Measurements from ENCODE around the gene STK17A. TPM values are rescaled to one million over a fixed set of nuclear protein-coding genes. Genes with fewer than 3 reads are reported as not detected.

STK17A gene
- total RNA-seq, 1 experiment from 2014 or later, result 21.3 TPM

DNA sequence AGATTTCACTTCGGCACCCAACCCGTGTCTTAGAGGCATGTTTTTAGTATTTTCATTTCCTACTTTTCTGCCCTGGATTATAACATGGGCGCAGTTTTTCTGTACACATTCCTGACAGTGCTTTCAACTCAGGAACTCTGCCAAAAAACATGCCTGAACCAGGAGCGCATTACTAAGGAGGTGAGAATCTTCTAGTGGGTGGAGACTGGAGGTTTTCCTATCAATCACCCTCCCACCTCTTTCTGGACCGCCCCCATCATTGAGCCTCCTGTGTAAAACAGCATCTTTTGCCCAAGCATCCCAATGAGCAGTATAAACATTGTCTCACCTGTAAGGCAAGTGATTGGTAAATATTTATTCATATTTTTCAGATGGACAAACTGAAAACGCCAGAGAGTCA, 53.2 kb downstream of the STK17A start:
- Histone ChIP-seq H3K27ac (ENCODE audit: low read length) (no peak overlapping the region), H3K36me3 (ENCODE audit: control insufficient read depth, insufficient read depth, low read length) (peaks cover 10% of the 10 kb centered on the region), H3K4me3 (ENCODE audit: low read depth in 2 of 2, low read length in 2 of 2) (no peak overlapping the region), H3K9me3 (ENCODE audit: control insufficient read depth, insufficient read depth, low read depth, low read length) (no peaks in the 10 kb centered on the region), H3K27me3 (ENCODE audit: control insufficient read depth, insufficient read depth, low read length) (no peaks in the 10 kb centered on the region), H3K4me1 (ENCODE audit: control insufficient read depth, insufficient read depth, low read length) (peaks cover 7% of the 10 kb centered on the region; the same call in 1 of the 2 replicates)
- intact Hi-C loops (cut with micrococcal nuclease; ENCODE audit: unreplicated experiment), result no loop called here
- ChIA-PET CTCF (no interaction called here), POLR2A (interaction anchor here (0.6 kb wide), 1 partner anchor 37 kb away, joined by 6 read pairs; no protein-coding TSS in a partner anchor)
- DNase-seq (ENCODE audit: low read depth, low spot score), result no peak
- TF ChIP-seq, protein P1, sequence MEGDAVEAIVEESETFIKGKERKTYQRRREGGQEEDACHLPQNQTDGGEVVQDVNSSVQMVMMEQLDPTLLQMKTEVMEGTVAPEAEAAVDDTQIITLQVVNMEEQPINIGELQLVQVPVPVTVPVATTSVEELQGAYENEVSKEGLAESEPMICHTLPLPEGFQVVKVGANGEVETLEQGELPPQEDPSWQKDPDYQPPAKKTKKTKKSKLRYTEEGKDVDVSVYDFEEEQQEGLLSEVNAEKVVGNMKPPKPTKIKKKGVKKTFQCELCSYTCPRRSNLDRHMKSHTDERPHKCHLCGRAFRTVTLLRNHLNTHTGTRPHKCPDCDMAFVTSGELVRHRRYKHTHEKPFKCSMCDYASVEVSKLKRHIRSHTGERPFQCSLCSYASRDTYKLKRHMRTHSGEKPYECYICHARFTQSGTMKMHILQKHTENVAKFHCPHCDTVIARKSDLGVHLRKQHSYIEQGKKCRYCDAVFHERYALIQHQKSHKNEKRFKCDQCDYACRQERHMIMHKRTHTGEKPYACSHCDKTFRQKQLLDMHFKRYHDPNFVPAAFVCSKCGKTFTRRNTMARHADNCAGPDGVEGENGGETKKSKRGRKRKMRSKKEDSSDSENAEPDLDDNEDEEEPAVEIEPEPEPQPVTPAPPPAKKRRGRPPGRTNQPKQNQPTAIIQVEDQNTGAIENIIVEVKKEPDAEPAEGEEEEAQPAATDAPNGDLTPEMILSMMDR (IDR thresholded peaks at IDR 0.05), result no peak
- TF ChIP-seq POLR2AphosphoS5 (IDR thresholded peaks at IDR 0.05; ENCODE audit: low read depth, low read length) (no peak), TCF7L2 (IDR thresholded peaks at IDR 0.05; ENCODE audit: low read depth, low read length) (no peak), SIN3A (IDR thresholded peaks at IDR 0.05; ENCODE audit: borderline replicate concordance, insufficient read depth, low read depth, low read length) (no peak), REST (IDR thresholded peaks at IDR 0.05; ENCODE audit: insufficient read depth in 1 of 2, low read depth in 2 of 2, low read length in 1 of 2) (no peak)
- ATAC-seq, result no peak
- no TSS peak for BruUV-seq (replicated peaks)
- in situ Hi-C loops (cut with HindIII; ENCODE audit: low pct_unique_long_range_greater_than_20kb, low sequenced_read_pairs), result no loop called here

- intact Hi-C loops (cut with micrococcal nuclease; ENCODE audit: unreplicated experiment) (no loop called here), in situ Hi-C loops (cut with HindIII; ENCODE audit: low pct_unique_long_range_greater_than_20kb, low sequenced_read_pairs) (no loop called here)
- Histone ChIP-seq H3K27ac (ENCODE audit: low read length) (no peak overlapping the region), H3K4me3 (ENCODE audit: low read depth in 2 of 2, low read length in 2 of 2) (no peak overlapping the region), H3K27me3 (ENCODE audit: control insufficient read depth, insufficient read depth, low read length) (no peaks in the 10 kb centered on the region), H3K4me1 (ENCODE audit: control insufficient read depth, insufficient read depth, low read length) (peaks cover 7% of the 10 kb centered on the region; the same call in 1 of the 2 replicates), H3K9me3 (ENCODE audit: control insufficient read depth, insufficient read depth, low read depth, low read length) (no peaks in the 10 kb centered on the region), H3K36me3 (ENCODE audit: control insufficient read depth, insufficient read depth, low read length) (peaks cover 10% of the 10 kb centered on the region)
- BruUV-seq (replicated peaks), result no TSS peak
- no peak for TF ChIP-seq POLR2AphosphoS5 (IDR thresholded peaks at IDR 0.05; ENCODE audit: low read depth, low read length)
- no peak for TF ChIP-seq REST (IDR thresholded peaks at IDR 0.05; ENCODE audit: insufficient read depth in 1 of 2, low read depth in 2 of 2, low read length in 1 of 2)
- no peak for TF ChIP-seq SIN3A (IDR thresholded peaks at IDR 0.05; ENCODE audit: borderline replicate concordance, insufficient read depth, low read depth, low read length)
- TF ChIP-seq TCF7L2 (IDR thresholded peaks at IDR 0.05; ENCODE audit: low read depth, low read length), result no peak
- TF ChIP-seq, protein P1 (IDR thresholded peaks at IDR 0.05), result no peak
- ATAC-seq, result no peak
- no peak for DNase-seq (ENCODE audit: low read depth, low spot score)
- ChIA-PET POLR2A (interaction anchor here (0.6 kb wide), 1 partner anchor 11 kb away, joined by 3 read pairs; no protein-coding TSS in a partner anchor), CTCF (interaction anchor here (0.5 kb wide), 1 partner anchor 26 kb away, joined by 12 read pairs; no protein-coding TSS in a partner anchor)
These were observed 54.4 kb downstream of the STK17A start for GRCh38 chr7:43637114-43637806.
